A673 (cell line): ENCODE data around the gene PPP2R5B. TPM values are rescaled to one million over a fixed set of nuclear protein-coding genes. Genes with fewer than 3 reads are reported as not detected.

Experiments
- BruUV-seq: library from RNA; stranded (reverse); fragments of 400-500 nt; replicated peaks from 2 replicates; lab custom pipeline; 2021; lab: Mats Ljungman, UMichigan
- CTCF ChIA-PET: fragments of 300-600 bp; sonication (Branson Sonifier 250); formaldehyde crosslinking; loops from one replicate; lab custom pipeline; 2022; ENCODE audit warnings: antibody characterized with exemption; lab: Charles Lee
- POLR2A ChIA-PET: fragments of 300-600 bp; sonication (Branson Sonifier 250); formaldehyde crosslinking; loops from one replicate; lab custom pipeline; 2022; ENCODE audit warnings: antibody characterized with exemption; ENCODE audit not compliant: low non-redundant PET; lab: Charles Lee
- DNase-seq: peaks from one replicate; pipeline ENCODE4 v3.0.0-alpha.2; 2015; ENCODE audit warnings: low spot score
- H3K27ac ChIP-seq: fragments of 200-600 bp; sonication (generic); 2 replicates; pipeline ENCODE4 v1.5.1; 2016; ENCODE audit warnings: mixed run types, low read depth, mild to moderate bottlenecking, mixed read lengths, antibody characterized with exemption, low read length; ENCODE audit not compliant: poor library complexity, severe bottlenecking
- H3K27me3 ChIP-seq: fragments of 200-600 bp; sonication (generic); replicated peaks from 2 replicates; pipeline ENCODE4 v1.6.1; 2017; ENCODE audit warnings: mixed run types, low read depth, mild to moderate bottlenecking, mixed read lengths, antibody characterized with exemption, low read length; ENCODE audit not compliant: insufficient read depth, poor library complexity
- H3K36me3 ChIP-seq: fragments of 200-600 bp; sonication (generic); 2 replicates; pipeline ENCODE4 v1.6.1; 2016; ENCODE audit warnings: mixed run types, mild to moderate bottlenecking, mixed read lengths, antibody characterized with exemption, low read length; ENCODE audit not compliant: insufficient read depth, poor library complexity, severe bottlenecking
- H3K4me1 ChIP-seq: fragments of 200-600 bp; sonication (generic); 2 replicates; pipeline ENCODE4 v1.6.1; 2017; ENCODE audit warnings: mixed run types, mild to moderate bottlenecking, mixed read lengths, antibody characterized with exemption, low read length; ENCODE audit not compliant: insufficient read depth, poor library complexity, severe bottlenecking
- H3K4me3 ChIP-seq: fragments of 200-600 bp; sonication (generic); 2 replicates; pipeline ENCODE4 v1.5.1; 2016; ENCODE audit warnings: low read depth, mixed run types, mild to moderate bottlenecking, mixed read lengths, low read length; ENCODE audit not compliant: poor library complexity, severe bottlenecking
- H3K9me3 ChIP-seq: fragments of 200-600 bp; sonication (generic); 2 replicates; pipeline ENCODE4 v1.6.1; 2016; ENCODE audit warnings: mixed run types, low read depth, mild to moderate bottlenecking, mixed read lengths, antibody characterized with exemption, low read length; ENCODE audit not compliant: poor library complexity, severe bottlenecking
- CTCF ChIP-seq: fragments of 300-800, 200-600 bp; sonication (generic); conservative IDR thresholded peaks from 2 replicates; pipeline ENCODE4 v1.5.1; 2017; ENCODE audit warnings: low read depth, mild to moderate bottlenecking, antibody characterized with exemption, low read length, moderate library complexity, mixed read lengths
- EZH2 ChIP-seq: fragments of 200-600 bp; sonication (generic); IDR thresholded peaks from 2 replicates; pipeline ENCODE4 v1.6.1; 2017; ENCODE audit warnings: borderline replicate concordance, low read depth, mild to moderate bottlenecking, mixed read lengths, antibody characterized with exemption, low read length; ENCODE audit not compliant: poor library complexity, severe bottlenecking
- intact Hi-C: fragments of 100-400 bp; cut with micrococcal nuclease; formaldehyde crosslinking; loops from one replicate; pipeline ENCODE4 v1.10.0; 2022; ENCODE audit not compliant: unreplicated experiment
- total RNA-seq: library from RNA; stranded (reverse); gene quantifications from 2 replicates; pipeline ENCODE4 v1.2.3, GENCODE V29; 2021

The PPP2R5B gene
- total RNA-seq, 1 experiment from 2014 or later = 16.1 TPM

- TF ChIP-seq EZH2 (no peak), CTCF (no peak)
- H3K4me3 ChIP-seq = no peak overlapping the region
- ChIA-PET POLR2A (no interaction called here), CTCF (interaction anchor here (0.6 to 1.1 kb wide), 2 partner anchors 18 to 111 kb away, joined by 3 read pairs; no protein-coding TSS in a partner anchor)
- H3K9me3 ChIP-seq = no peaks in the 10 kb centered on the region
- H3K36me3 ChIP-seq = no peaks in the 10 kb centered on the region
- H3K4me1 ChIP-seq = peaks cover 9% of the 10 kb centered on the region
- no peak overlapping the region for H3K27ac ChIP-seq
- no peaks in the 10 kb centered on the region for H3K27me3 ChIP-seq
- no peak for DNase-seq
- intact Hi-C loops = no loop called here
- no TSS peak for BruUV-seq
These were observed 9.6 kb downstream of the PPP2R5B start for GRCh38 chr11:64933935-64934681.

GRCh38 chr11:64934682-64935358 lies 10.3 kb downstream of the PPP2R5B start:
- Histone ChIP-seq H3K27ac (no peak overlapping the region), H3K4me1 (peaks cover 9% of the 10 kb centered on the region), H3K36me3 (no peaks in the 10 kb centered on the region), H3K4me3 (no peak overlapping the region), H3K9me3 (no peaks in the 10 kb centered on the region), H3K27me3 (no peaks in the 10 kb centered on the region)
- BruUV-seq = no TSS peak
- DNase-seq = no peak
- intact Hi-C loops = no loop called here
- CTCF ChIA-PET = interaction anchor here (1.1 kb wide), 1 partner anchor 111 kb away, joined by 3 read pairs; no protein-coding TSS in a partner anchor
- TF ChIP-seq CTCF = no peak
- no peak for TF ChIP-seq EZH2
- POLR2A ChIA-PET = interaction anchor here (0.6 kb wide), 1 partner anchor 10 kb away, joined by 3 read pairs; the partner anchor contains the start of gene PPP2R5B

GRCh38 chr11:64935359-64936081 lies 11.0 kb downstream of the PPP2R5B start, which contains the start of gene GPHA2:
Gene GPHA2 (minus strand): TSS chr11:64935893. CDS start chr11:64935460, 433 bp downstream.
- ChIA-PET CTCF (no interaction called here), POLR2A (no interaction called here)
- H3K4me3 ChIP-seq = no peak within 1 kb of the TSS
- intact Hi-C loops = no loop called here
- H3K27me3 ChIP-seq = no peaks in the 10 kb centered on the region
- BruUV-seq = no TSS peak
- no peaks in the 10 kb centered on the region for H3K9me3 ChIP-seq
- peaks cover 9% of the 10 kb centered on the region for H3K4me1 ChIP-seq
- peak; percentile 62 for DNase-seq
- no peak within 1 kb of the TSS for H3K27ac ChIP-seq
- TF ChIP-seq EZH2 (no peak), CTCF (no peak; the same call in 1 of the 2 replicates)
- no peaks in the 10 kb centered on the region for H3K36me3 ChIP-seq
